ENCODE results near the gene MSTO1. TPM values are rescaled to one million over a fixed set of nuclear protein-coding genes. Genes with fewer than 3 reads are reported as not detected.

The MSTO1 gene
- total RNA-seq, 2 donors from 2014 or later = 13.7 to 17.7 TPM

DNA sequence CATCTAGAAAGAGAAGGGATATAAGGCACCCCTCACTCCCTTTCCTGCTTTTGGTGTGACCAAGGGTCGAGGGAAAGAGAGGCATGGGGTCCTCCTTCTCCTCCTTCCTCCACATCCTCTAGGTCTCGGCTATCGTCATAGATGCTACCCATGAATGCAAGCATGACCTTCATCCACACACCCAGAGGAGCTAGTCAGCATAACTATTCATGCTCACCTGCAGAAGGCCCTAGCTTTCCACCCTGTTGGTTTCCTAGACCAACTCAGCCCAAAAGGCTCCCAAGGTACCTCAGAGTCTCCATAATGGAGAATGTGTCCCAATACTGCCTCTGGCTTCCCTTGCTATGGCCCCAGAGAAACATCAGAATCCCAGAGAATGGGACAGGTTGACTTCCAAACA, 33.2 kb downstream of the MSTO1 start:
- intact Hi-C loops (cut with DNase I) = no loop called here
- Histone ChIP-seq H3K4me3 (no peak overlapping the region), H3K4me1 (replicated peaks) (no peaks in the 10 kb centered on the region), H3K9me3 (no peaks in the 10 kb centered on the region), H3K36me3 (no peaks in the 10 kb centered on the region), H3K27ac (no peak overlapping the region), H3K27me3 (replicated peaks; ENCODE audit: insufficient read depth) (no peaks in the 10 kb centered on the region)
- TF ChIP-seq POLR2AphosphoS5 (IDR thresholded peaks at IDR 0.05) (no peak), POLR2A (IDR thresholded peaks at IDR 0.05) (no peak), CTCF (IDR thresholded peaks at IDR 0.05) (no peak)
- 78% methylated on average over 3 of the region's 3 CpGs for WGBS
- no peak for DNase-seq (ENCODE audit: low spot score)

- H3K27me3 ChIP-seq (replicated peaks; ENCODE audit: insufficient read depth) = no peaks in the 10 kb centered on the region
- TF ChIP-seq POLR2A (IDR thresholded peaks at IDR 0.05) (no peak), CTCF (IDR thresholded peaks at IDR 0.05) (no peak), POLR2AphosphoS5 (IDR thresholded peaks at IDR 0.05) (no peak)
- no peaks in the 10 kb centered on the region for H3K9me3 ChIP-seq
- H3K36me3 ChIP-seq = no peaks in the 10 kb centered on the region
- no peak overlapping the region for H3K27ac ChIP-seq
- WGBS = 50% methylated on average over 4 of the region's 4 CpGs
- intact Hi-C loops (cut with DNase I) = no loop called here
- no peaks in the 10 kb centered on the region for H3K4me1 ChIP-seq (replicated peaks)
- no peak overlapping the region for H3K4me3 ChIP-seq
- DNase-seq (ENCODE audit: low spot score) = no peak
Observed at GRCh38 chr1:155645034-155645598, 35.1 kb downstream of the MSTO1 start.

GRCh38 chr1:155645648-155646047, 35.6 kb downstream of the MSTO1 start:
- intact Hi-C loops (cut with DNase I) = no loop called here

DNA sequence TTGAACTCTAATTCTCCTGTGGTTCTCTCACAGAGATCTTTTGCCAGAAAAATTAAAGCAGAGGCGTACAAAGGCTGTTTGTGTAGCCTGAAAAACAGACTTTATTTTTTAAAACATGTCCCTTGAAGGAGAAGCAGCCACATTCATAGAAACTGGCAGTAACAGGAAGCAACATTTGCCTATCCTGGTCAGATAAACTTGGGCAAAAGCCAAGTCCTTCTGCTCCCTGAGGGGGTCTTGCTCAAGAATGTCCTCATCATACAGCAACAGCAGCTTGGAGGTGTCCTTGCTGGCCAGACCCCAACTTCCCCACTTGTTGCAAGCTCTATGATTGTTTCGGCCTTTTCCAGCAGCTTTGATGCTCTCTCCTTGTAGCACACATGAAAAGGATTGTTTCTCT, 36.3 kb downstream of the MSTO1 start:
- no peaks in the 10 kb centered on the region for H3K27me3 ChIP-seq (replicated peaks; ENCODE audit: insufficient read depth)
- intact Hi-C loops (cut with DNase I) = no loop called here
- H3K9me3 ChIP-seq = no peaks in the 10 kb centered on the region
- TF ChIP-seq CTCF (IDR thresholded peaks at IDR 0.05) (no peak), POLR2A (IDR thresholded peaks at IDR 0.05) (no peak), POLR2AphosphoS5 (IDR thresholded peaks at IDR 0.05) (no peak)
- H3K27ac ChIP-seq = no peak overlapping the region
- no peak overlapping the region for H3K4me3 ChIP-seq
- no peaks in the 10 kb centered on the region for H3K4me1 ChIP-seq (replicated peaks)
- WGBS = 71% methylated on average over 2 of the region's 2 CpGs
- no peak for DNase-seq (ENCODE audit: low spot score)
- H3K36me3 ChIP-seq = no peaks in the 10 kb centered on the region

More at GRCh38 chr1:155645648-155646047, 35.6 kb downstream of the MSTO1 start:
- no peak for DNase-seq (ENCODE audit: low spot score)
- WGBS = 36% methylated on average over 6 of the region's 6 CpGs
- Histone ChIP-seq H3K36me3 (no peaks in the 10 kb centered on the region), H3K4me3 (no peak overlapping the region), H3K27ac (no peak overlapping the region), H3K4me1 (replicated peaks) (no peaks in the 10 kb centered on the region), H3K9me3 (no peaks in the 10 kb centered on the region), H3K27me3 (replicated peaks; ENCODE audit: insufficient read depth) (no peaks in the 10 kb centered on the region)
- TF ChIP-seq POLR2A (IDR thresholded peaks at IDR 0.05) = no peak

DNA sequence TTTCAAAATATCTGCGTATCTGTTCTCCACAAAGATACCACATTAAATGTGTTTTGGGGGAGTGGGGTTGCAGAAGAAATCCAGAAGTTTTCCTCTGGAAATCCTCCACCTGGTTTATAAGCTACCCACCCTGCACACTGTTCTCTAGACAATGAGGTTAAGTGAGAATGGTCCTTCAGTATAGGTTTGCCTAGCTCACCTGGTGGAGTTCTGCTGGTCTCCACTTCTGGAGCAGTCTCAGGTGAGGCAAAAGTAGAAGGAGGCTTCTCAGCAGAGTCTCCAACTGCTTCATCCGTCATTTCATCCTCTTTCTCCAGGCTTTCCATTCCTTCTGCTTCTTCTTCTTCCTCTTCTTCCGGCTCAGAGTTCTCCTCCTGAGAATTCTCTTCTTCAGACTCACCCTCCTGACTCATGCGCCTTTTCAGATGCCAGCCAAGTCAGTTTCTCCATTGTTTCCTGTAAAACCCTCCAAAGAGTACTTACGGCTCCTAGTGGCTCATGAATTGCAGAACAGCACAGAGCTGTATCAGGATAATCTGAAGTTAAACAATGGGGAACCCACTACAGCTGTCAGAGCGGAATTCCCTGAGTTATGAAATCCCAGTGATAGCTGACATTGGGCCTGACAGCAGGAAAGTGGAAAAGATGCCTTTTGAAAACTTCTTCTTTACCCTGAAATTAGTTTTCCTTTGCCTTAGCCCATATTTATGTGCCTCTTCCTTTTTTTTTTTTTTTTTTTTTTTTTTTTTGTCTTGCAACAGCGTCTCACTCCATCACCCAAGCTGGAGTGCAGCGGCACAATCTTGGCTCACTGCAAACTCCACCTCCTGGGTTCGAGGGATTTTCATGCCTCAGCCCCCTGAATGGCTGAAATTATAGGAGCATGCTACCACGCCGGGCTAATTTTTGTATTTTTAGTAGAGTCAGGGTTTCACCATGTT, 38.5 kb downstream of the MSTO1 start:
- intact Hi-C loops (cut with DNase I) = no loop called here
- no peaks in the 10 kb centered on the region for H3K36me3 ChIP-seq
- no peaks in the 10 kb centered on the region for H3K27me3 ChIP-seq (replicated peaks; ENCODE audit: insufficient read depth)
- H3K4me3 ChIP-seq = no peak overlapping the region
- peak; percentile 56 for DNase-seq (ENCODE audit: low spot score)
- TF ChIP-seq CTCF (IDR thresholded peaks at IDR 0.05) = peak in 2 of 4 experiments; percentile 39 to 59
- TF ChIP-seq POLR2A (IDR thresholded peaks at IDR 0.05) = no peak
- peak; percentile 86 for TF ChIP-seq POLR2AphosphoS5 (IDR thresholded peaks at IDR 0.05)
- H3K27ac ChIP-seq = no peak overlapping the region
- H3K4me1 ChIP-seq (replicated peaks) = no peaks in the 10 kb centered on the region
- 41% methylated on average over 11 of the region's 11 CpGs for WGBS
- no peaks in the 10 kb centered on the region for H3K9me3 ChIP-seq

All from prostate gland (tissue), 2 donors.